ENCODE data around the gene LCTL.

DNA sequence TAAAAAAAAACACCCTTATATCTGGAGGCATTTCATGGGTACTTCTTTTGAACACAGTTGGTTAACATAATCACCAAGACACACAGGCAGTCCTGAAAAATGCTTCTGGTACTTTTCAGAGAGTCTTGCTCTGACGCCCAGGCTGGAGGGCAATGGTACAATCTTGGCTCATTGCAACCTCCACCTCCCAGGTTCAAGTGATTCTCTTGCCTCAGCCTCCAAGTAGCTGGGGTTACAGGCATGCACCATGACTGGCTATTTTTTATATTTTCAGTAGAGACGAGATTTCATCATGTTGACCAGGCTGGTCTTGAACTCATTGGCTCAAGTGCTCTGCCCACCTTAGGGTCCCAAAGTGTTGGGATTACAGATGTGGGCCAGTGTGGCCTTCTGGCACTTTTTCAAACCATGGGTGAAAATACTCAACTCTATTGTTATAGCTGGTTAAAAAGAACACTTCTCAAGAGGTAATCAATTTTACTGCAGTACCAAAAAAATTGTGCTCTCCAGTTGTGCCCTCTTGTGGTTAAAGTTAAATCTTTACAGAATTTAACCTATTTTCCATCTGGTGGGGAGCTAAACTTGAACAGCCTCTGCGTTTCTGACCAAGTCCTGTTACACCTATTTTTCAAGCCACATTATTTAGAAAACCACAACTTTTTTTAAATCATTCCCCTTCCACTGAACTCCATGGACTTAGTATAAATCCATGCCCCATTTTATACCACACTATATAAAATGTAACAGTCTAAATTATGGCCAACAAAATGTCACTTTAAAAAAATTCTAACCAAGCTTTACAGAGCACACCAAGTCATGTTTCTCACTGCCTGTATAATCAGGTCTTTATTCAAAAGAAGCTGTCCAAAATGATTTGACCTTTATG, 67.1 kb downstream of the LCTL start:
- TF ChIP-seq EGR1 (IDR thresholded peaks at IDR 0.05) (no peak; the same call in 1 of the 2 replicates), RAD21 (IDR thresholded peaks at IDR 0.05; ENCODE audit: low read depth) (no peak), YY1 (IDR thresholded peaks at IDR 0.05; ENCODE audit: low read depth) (no peak), TEAD4 (IDR thresholded peaks at IDR 0.05) (no peak), CREB1 (IDR thresholded peaks at IDR 0.05; ENCODE audit: low read depth) (no peak), TAF1 (IDR thresholded peaks at IDR 0.05; ENCODE audit: low read depth) (no peak), NFIC (IDR thresholded peaks at IDR 0.05) (no peak), TCF12 (IDR thresholded peaks at IDR 0.05; ENCODE audit: low read depth) (no peak), EP300 (IDR thresholded peaks at IDR 0.05; ENCODE audit: borderline replicate concordance) (no peak), ZBTB7A (IDR thresholded peaks at IDR 0.05; ENCODE audit: low read depth) (no peak)
- TF ChIP-seq, protein P1, sequence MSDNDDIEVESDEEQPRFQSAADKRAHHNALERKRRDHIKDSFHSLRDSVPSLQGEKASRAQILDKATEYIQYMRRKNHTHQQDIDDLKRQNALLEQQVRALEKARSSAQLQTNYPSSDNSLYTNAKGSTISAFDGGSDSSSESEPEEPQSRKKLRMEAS (IDR thresholded peaks at IDR 0.05), result no peak
